Measurements from ENCODE around the gene RABL6.

- TF ChIP-seq POLR2AphosphoS5 (IDR thresholded peaks at IDR 0.05) (no peak), CTCF (IDR thresholded peaks at IDR 0.05) (no peak), POLR2A (IDR thresholded peaks at IDR 0.05) (no peak)
Observed at GRCh38 chr9:136799079-136799853, 8.5 kb upstream of the RABL6 start.

Measured in breast epithelium (tissue), 3 donors.